Astrocyte of the cerebellum (primary cell): ENCODE data around the gene ADH7.

Source experiments
- DNase-seq: peaks from one replicate; pipeline ENCODE4 v3.0.0-alpha.2; 2011; ENCODE audit warnings: low read depth
- H3K4me3 ChIP-seq: 2 replicates; pipeline ENCODE4 v1.5.1; 2011; ENCODE audit warnings: mild to moderate bottlenecking, low read depth, low read length, moderate library complexity
- in situ Hi-C: cut with HindIII; loops from 2 replicates; pipeline ENCODE4 v1.10.0; 2017; ENCODE audit warnings: low sequenced_read_pairs
- TF ChIP-seq, protein P1 (sequence below): IDR thresholded peaks from 2 replicates; pipeline ENCODE4 v1.5.1; 2012; ENCODE audit warnings: low read length, low read depth, moderate library complexity, mild to moderate bottlenecking; ENCODE audit errors: missing control alignments

The ADH7 gene

DNA sequence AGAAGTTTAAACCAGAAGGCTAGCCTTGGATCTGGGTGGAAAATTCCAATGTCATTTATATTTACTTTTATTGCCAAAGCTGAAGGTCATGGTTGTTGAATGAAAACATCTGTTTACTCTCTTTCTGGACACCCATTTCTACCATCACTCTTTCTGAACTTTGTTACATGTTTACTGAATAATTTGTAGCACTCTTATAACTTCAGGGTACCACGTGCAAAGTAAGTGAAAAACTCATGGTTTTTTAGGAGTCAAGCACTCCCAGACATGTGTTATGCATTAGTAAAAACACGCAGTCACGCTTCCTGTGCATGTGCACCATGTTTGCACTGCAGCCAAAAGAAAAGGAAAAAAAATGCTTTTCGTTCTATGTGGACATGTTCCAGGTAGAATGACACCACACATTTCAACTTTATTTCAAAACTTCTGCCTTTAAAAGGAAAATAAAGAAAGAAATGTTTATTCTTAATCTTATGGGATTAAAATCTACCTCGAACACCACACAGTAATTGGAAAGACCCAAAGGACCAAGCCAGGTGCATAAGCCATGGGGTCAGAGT, 51.2 kb downstream of the ADH7 start:
- no peak overlapping the region for H3K4me3 ChIP-seq
- TF ChIP-seq, protein P1, sequence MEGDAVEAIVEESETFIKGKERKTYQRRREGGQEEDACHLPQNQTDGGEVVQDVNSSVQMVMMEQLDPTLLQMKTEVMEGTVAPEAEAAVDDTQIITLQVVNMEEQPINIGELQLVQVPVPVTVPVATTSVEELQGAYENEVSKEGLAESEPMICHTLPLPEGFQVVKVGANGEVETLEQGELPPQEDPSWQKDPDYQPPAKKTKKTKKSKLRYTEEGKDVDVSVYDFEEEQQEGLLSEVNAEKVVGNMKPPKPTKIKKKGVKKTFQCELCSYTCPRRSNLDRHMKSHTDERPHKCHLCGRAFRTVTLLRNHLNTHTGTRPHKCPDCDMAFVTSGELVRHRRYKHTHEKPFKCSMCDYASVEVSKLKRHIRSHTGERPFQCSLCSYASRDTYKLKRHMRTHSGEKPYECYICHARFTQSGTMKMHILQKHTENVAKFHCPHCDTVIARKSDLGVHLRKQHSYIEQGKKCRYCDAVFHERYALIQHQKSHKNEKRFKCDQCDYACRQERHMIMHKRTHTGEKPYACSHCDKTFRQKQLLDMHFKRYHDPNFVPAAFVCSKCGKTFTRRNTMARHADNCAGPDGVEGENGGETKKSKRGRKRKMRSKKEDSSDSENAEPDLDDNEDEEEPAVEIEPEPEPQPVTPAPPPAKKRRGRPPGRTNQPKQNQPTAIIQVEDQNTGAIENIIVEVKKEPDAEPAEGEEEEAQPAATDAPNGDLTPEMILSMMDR: no peak
- DNase-seq: peak; percentile 34
- in situ Hi-C loops: no loop called here

DNA sequence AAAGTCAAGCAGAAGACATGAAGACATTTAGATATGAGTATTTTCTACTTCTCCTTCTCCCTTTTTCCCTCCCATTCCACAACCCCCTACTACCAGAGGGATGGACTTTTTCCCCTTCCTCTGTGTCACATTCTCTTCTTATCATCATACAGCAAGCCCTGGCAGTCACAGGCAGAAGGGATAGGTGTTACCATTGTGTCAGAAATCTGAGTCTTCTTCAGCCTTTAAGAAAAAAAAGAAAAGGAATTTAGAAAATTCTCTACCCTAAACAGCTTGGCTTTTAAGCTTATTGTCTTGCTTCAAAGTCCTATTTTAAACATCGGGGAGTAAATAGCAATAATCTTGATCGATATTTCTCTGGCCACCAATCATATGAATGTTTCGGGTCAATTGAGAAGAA, 51.7 kb downstream of the ADH7 start:
- TF ChIP-seq, protein P1: no peak
- H3K4me3 ChIP-seq: no peak overlapping the region
- in situ Hi-C loops: no loop called here
- no peak for DNase-seq

DNA sequence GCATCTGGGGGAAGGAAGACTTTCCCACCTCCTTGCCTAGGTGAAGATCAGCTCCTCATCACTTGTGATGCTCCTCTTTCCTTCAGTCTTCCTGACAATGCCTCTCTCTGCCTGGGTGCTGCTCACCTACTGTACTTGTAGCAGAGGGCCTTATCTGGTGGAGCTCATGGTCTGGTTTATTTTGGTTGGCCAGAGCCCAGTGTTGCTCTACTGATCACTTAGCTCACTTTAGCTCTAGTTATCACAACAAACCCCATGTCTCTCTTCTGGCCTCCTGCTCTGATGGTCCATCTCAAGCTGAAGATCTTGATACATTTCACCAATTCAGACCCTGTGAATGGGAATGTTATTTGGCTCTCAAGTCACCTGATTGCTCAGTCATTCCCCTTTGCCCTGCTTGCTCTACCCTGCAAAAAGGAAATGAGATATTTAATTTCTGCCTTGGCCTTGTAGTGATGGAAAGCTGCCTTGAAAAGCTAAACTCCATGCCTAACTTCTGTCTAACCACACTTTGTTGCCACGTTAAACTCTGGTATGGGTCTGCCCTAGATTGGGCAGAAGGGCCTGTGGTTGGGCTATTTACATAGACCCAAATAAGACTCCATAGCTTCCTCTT, 52.3 kb downstream of the ADH7 start:
- no peak for DNase-seq
- no peak overlapping the region for H3K4me3 ChIP-seq
- TF ChIP-seq, protein P1: no peak
- in situ Hi-C loops: no loop called here

DNA sequence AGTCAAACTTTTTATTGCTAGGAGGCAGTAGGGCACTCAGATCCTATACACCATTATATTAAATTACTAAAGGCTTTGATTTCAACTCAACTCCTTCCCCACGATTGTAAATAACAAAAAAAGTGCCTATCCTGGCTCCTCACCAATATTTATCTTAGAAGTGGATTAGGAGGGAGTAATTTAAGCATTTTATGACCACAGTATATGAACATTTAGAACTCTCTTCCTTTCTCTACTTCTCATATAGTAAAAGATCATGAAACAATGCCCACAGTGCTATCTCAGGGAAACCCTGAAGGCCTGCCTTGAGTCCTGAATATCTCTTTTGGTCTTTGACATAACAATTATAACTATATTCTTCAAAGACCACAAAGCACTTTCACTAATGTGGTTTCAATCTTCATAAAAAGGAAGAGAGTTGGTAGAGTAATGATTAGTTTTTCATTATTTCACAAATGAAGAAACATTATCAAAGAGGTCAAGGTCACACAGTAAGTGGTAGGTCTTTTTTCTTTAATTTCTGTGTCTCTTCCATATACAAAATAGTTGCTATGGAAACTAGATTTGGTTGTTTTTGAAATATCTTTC, 53.5 kb downstream of the ADH7 start:
- in situ Hi-C loops: no loop called here
- H3K4me3 ChIP-seq: no peak overlapping the region
- TF ChIP-seq, protein P1: no peak
- no peak for DNase-seq

DNA sequence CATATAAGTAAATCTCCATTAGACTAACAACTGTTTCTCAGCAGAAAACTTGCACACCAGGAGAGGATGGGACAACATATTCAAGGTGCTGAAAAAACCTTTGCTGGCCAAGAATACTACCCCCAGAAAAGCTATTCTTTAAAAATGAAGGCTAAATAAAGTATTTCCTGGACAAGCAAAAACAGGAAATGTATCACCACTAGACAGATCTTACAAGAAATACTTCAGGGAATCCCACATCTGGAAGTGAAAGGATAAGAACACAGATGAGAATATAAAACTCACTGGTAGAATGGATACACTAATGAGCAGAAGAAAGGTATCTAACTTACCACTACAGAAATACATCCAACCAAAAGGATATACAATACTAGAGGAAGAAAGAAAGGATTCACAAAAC, 55.6 kb downstream of the ADH7 start:
- no peak for DNase-seq
- in situ Hi-C loops: no loop called here

DNA sequence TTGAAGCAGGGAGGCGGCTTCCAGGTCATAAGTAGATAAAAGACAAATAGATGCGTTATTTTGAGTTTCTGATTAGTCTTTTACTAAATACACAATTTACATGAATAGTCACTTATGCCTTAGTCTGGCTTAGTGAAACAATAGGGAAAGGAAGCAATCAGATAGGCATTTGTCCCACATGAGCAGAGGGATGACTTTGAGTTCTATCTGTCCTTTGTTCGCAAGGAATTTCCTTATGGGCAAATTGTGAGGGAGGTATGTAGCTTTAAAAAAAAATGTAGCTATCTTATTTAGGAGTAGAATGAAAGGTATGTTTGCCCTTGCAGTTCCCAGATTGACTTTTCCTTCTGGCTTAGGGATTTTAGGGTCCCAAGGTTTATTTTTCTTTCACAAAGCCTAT, 56.3 kb downstream of the ADH7 start:
- in situ Hi-C loops: no loop called here
- no peak for DNase-seq
- H3K4me3 ChIP-seq: no peak overlapping the region
- TF ChIP-seq, protein P1: no peak

More for the DNA sequence above, 55.6 kb downstream of the ADH7 start:
- H3K4me3 ChIP-seq: no peak overlapping the region
- TF ChIP-seq, protein P1: no peak
